IPS DF 6.9 (cell line): ENCODE measurements around the gene UNC93A.
A peak's percentile ranks its signal among the peaks of the same experiment; 100 is the strongest.
"Not testable (repeated sequence)": the region's sequence is repeated elsewhere in the genome, so short reads cannot be mapped to it uniquely, and the experiment has no call there.

Experiments
- DNase-seq: peaks from one replicate; pipeline ENCODE4 v3.0.0-alpha.2; 2013; ENCODE audit warnings: low read depth, low spot score
- H3K27ac ChIP-seq: one replicate; pipeline ENCODE4 v1.5.1; 2013; ENCODE audit warnings: low read length, control low read depth
- H3K27me3 ChIP-seq: 2 replicates; pipeline ENCODE4 v1.6.1; 2013; ENCODE audit warnings: mild to moderate bottlenecking, low read length; ENCODE audit not compliant: control insufficient read depth, insufficient read depth
- H3K36me3 ChIP-seq: 2 replicates; pipeline ENCODE4 v1.6.1; 2013; ENCODE audit warnings: low read length; ENCODE audit not compliant: control insufficient read depth, insufficient read depth
- H3K4me1 ChIP-seq: 2 replicates; pipeline ENCODE4 v1.6.1; 2013; ENCODE audit warnings: low read length; ENCODE audit not compliant: control insufficient read depth, insufficient read depth
- H3K4me3 ChIP-seq: 2 replicates; pipeline ENCODE4 v1.5.1; 2013; ENCODE audit warnings: mild to moderate bottlenecking, low read length
- H3K9me3 ChIP-seq: 2 replicates; pipeline ENCODE4 v1.6.1; 2013; ENCODE audit warnings: low read length, inconsistent platforms; ENCODE audit not compliant: control insufficient read depth, insufficient read depth
- WGBS: extraction: QIAGEN DNeasy Blood & Tissue Kit; methylation state at CpG from one replicate; pipeline ENCODE4 v1.1.7; 2013; ENCODE audit warnings: mixed read lengths, missing lambda C conversion rate; ENCODE audit not compliant: insufficient read length, insufficient coverage; 5-methylcytosine and 5-hydroxymethylcytosine counted together

Gene UNC93A

DNA sequence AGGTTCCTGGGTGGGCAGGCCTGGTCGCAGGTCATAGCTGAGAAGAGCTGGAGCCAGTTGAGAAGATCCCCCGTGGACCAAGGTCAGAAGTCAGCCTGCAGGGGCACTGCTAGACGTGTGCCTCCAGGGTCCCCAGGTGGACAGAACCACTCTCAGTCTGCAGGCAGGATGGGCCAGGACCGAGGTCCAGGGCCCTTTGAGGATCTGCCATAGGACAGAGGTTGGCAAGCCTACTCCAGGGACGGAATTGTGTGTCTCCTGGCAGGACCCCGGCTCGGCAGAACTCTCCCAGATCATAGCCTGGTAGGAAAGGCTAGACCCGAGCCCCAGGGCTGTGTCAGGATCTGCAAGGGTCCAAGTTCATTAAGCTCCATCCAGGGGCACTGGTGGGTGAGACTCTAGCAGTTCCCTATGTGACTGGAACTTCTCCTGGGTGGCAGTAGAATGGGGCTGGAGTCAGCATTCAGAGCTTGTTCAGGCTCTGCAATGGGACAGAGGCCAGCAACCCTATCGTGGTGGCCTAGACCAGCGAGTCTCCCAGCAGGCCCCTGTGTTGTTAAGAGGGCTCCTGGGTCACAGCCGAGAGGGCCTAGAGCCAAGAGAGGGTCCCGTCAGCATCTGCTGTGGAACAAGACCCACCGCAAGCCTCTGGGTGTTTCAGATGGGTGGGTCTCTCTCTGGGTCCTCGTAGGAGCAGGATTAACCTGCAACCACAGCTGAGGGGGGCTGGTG is 51.9 kb downstream of the UNC93A start:
- Histone ChIP-seq H3K36me3 (no peaks in the 10 kb centered on the region), H3K9me3 (no peaks in the 10 kb centered on the region), H3K4me1 (0 out of 2 replicates have a peak, but pooled peaks cover 1% of the 10 kb centered on the region), H3K27me3 (no peaks in the 10 kb centered on the region), H3K27ac (no peak overlapping the region), H3K4me3 (no peak overlapping the region)
- WGBS: no CpG with 5 or more reads among the region's 14 CpGs
- DNase-seq: no peak

DNA sequence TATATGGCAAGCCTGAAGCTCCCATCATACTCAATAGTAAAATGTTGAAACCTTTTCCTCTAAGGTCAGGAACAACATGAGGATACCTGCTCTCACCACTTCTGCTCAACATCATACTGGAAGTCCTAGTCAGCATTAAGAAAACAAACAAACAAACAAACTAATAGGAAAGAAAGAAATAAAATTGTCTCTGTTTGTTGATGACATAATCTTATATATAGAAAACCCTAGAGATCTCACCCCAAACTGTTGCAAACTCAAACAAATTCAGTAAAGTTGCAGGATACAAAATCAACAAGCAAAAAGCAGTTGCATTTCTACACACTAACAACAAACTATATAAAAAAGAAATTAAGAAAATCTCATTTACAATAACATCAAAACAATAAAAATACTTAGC is 54.2 kb downstream of the UNC93A start:
- no peak for DNase-seq
- H3K4me3 ChIP-seq: no peak overlapping the region
- H3K9me3 ChIP-seq: no peaks in the 10 kb centered on the region
- no peaks in the 10 kb centered on the region for H3K4me1 ChIP-seq
- H3K36me3 ChIP-seq: no peaks in the 10 kb centered on the region
- H3K27me3 ChIP-seq: peaks cover 3% of the 10 kb centered on the region; the same call in 1 of the 2 replicates
- no peak overlapping the region for H3K27ac ChIP-seq

DNA sequence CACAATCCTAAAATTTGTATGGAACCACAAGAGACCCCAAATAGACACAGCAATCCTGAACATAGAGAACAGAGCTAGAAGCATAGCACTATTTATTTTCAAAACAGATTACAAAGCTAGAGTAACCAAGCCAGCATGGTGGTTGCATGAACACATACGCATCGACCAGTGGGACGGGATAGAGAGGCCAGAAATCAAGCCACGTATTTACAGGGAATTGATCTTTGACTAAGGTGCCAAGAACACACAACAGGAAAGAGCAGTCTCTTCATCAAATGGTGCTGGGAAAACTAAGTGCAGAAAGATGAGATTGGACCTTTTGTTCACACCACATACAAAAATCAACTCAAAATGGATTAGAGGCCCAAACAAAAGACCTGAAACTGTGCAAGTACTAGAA is 54.8 kb downstream of the UNC93A start:
- no CpG with 5 or more reads among the region's 4 CpGs for WGBS

DNA sequence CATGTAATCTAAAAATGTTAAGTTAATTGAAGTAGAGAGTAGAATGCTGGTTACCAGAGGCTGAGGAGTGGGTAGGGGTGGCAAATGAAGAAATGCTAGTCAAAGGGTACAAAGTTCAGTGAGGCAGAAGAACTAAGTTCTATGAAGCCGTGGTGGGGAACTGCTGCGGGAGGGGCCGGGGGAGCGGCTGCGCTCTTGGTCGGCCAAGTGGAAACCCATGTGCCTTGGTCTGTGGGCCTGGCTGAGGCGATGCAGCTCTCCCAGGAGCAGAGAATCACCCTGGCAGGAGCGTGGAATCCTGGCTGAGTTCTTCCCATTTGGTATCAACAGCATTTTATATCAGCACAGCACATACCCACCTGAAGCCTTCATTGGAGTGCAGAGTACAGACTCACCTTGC is 56.1 kb downstream of the UNC93A start:
- no peaks in the 10 kb centered on the region for H3K36me3 ChIP-seq
- H3K9me3 ChIP-seq: no peaks in the 10 kb centered on the region
- no peak for DNase-seq
- no peak overlapping the region for H3K4me3 ChIP-seq
- no peaks in the 10 kb centered on the region for H3K4me1 ChIP-seq
- peaks cover 5% of the 10 kb centered on the region; the same call in 1 of the 2 replicates for H3K27me3 ChIP-seq
- WGBS: no CpG with 5 or more reads among the region's 8 CpGs
- no peak overlapping the region for H3K27ac ChIP-seq

More for the DNA sequence above, 54.8 kb downstream of the UNC93A start:
- H3K9me3 ChIP-seq: no peaks in the 10 kb centered on the region
- H3K4me3 ChIP-seq: no peak overlapping the region
- H3K36me3 ChIP-seq: no peaks in the 10 kb centered on the region
- H3K4me1 ChIP-seq: no peaks in the 10 kb centered on the region
- no peak overlapping the region for H3K27ac ChIP-seq
- H3K27me3 ChIP-seq: peaks cover 5% of the 10 kb centered on the region; the same call in 1 of the 2 replicates
- no peak for DNase-seq

DNA sequence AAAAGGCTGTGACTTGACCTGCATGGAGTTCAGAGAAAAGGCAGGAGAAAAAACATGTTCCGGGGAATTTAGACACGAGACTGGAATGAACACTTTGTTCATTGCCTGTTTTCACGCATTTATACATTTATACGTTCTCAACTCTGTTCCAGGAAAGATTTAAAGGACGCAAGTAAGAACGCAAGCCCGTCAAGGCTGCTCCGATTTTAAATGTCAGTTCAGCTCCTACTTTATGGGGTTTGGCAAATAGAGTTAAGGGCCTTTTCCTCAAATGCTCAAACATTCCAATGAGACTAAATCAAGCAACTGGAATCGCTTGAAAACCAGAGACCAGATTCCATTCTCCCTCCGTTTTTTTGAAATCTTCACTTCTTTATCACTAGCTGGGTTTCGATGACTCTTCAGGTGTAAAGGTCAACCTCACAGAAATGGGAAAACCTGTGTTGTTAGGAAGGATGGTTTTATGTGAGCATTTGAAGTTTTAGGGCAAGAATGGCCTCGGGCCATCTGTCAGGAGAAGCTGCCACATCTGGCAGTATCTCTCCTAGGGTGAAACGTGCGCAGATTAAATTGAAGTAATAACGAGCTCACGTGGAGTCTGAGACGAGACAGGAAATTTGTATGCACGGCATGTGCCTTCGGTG is 58.6 kb downstream of the UNC93A start:
- Histone ChIP-seq H3K9me3 (no peaks in the 10 kb centered on the region), H3K27me3 (peaks cover 5% of the 10 kb centered on the region; the same call in 1 of the 2 replicates), H3K36me3 (no peaks in the 10 kb centered on the region), H3K27ac (no peak overlapping the region), H3K4me1 (no peaks in the 10 kb centered on the region), H3K4me3 (no peak overlapping the region)
- no peak for DNase-seq
- no CpG with 5 or more reads among the region's 19 CpGs for whole genome bisulfite sequencing

DNA sequence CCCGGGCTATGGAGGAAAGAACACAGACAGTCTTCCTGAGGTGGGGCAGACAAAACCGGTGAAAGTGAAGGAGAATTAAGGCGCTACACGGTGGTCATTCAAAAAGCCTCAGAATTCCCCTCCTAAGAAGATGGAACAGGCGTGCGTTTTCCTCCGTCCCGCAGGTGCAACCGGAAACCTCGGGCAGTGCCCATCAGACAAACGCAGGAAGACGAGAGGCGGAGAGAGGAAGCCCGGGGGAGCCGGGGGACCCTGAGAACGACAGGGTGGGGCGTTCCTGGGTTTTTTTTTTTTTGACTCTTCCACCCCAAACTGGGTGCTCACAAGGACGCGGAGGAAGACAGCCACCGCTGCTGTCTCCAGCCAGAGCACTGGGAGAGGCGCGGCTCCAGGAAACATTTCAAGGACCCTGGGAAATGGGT is 59.2 kb downstream of the UNC93A start:
- Histone ChIP-seq H3K36me3 (no peaks in the 10 kb centered on the region), H3K4me3 (no peak overlapping the region), H3K9me3 (no peaks in the 10 kb centered on the region), H3K27me3 (peaks cover 5% of the 10 kb centered on the region; the same call in 1 of the 2 replicates), H3K27ac (no peak overlapping the region), H3K4me1 (no peaks in the 10 kb centered on the region)
- no CpG with 5 or more reads among the region's 22 CpGs for WGBS
- no peak for DNase-seq

DNA sequence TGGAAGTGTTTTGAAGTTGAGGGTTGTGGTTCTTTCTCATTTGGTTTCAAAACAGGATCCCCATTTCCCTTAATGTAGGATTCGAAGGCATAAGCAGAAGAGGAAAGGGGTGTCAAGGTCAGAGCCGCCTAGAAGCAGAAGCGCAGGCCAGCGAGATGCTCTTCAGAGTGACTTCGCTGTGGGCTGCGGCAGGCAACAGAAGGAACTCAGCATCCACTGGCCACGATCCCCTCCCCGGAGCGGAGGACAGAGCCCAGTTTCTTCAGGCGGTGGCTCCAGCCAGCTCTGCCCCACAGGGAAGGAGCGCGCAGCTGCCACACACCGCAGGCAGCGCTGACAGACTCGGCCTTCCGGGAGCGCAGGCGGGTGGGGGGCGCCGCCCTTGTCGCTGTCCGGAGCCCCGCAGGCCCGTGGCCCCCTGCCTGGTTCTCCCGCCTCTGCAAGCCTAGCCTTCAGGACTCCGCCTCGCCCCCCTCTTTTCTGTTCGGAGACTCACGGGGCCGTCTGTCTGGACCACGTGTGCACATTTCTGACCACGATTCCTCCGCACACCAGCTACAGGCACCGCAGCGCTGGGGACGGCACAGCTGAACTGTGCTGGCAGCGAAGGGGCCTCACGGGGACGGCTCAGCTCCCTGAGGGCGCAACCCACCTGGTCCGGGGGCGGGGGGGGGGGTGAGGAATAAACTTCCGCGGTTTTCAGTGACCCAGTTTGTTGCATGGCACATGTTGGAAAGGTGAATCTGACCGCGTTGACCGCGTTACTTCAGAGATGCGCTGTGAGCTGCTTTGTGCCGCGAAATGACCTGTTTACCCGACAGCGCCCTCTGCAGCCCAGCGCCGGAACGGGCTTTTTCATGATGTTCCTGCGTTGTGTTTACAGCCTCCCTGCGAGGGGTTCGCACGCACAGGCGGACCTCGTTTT is 59.9 kb downstream of the UNC93A start:
- Histone ChIP-seq H3K36me3 (no peaks in the 10 kb centered on the region), H3K9me3 (no peaks in the 10 kb centered on the region), H3K4me1 (no peaks in the 10 kb centered on the region), H3K4me3 (peak overlapping the region; percentile 21; the same call in 1 of the 2 replicates), H3K27ac (no peak overlapping the region), H3K27me3 (peaks cover 5% of the 10 kb centered on the region; the same call in 1 of the 2 replicates)
- WGBS: no CpG with 5 or more reads among the region's 62 CpGs
- DNase-seq: peak; percentile 81

DNA sequence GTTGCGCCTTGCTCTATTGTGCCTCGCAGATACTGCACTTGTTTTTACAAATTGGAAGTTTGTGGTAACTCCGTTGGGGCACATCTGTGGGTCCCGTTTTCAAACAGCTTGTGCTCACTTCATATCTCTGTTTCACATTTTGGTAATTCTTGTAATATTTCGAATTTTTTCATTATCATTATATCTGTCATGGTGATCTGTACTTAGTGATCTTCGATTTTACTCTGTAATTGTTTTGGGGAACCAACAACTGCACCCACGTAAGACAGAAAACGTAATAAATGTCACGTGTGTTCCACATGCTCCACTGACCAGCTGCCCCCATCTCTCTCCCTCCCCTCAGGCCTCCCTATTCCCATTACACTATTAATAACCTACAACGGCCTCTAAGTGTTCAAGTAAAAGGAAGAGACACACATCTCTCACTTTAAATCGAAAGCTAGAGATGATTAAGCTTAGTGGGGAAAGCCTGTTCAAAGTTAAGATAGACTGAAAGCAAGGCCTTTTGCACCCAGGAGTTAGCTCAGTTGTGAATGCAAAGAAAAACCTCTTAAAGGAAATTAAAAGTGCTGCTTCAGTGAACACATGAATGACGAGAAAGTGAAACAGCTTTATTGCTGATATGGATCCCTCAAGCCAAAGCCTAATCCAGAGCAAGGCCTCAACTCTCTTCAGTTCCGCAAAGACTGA is 60.7 kb downstream of the UNC93A start:
- Histone ChIP-seq H3K4me1 (no peaks in the 10 kb centered on the region), H3K9me3 (no peaks in the 10 kb centered on the region), H3K36me3 (no peaks in the 10 kb centered on the region), H3K27me3 (peaks cover 5% of the 10 kb centered on the region; the same call in 1 of the 2 replicates), H3K27ac (no peak overlapping the region), H3K4me3 (no peak overlapping the region)
- WGBS: no CpG with 5 or more reads among the region's 13 CpGs
- no peak for DNase-seq

DNA sequence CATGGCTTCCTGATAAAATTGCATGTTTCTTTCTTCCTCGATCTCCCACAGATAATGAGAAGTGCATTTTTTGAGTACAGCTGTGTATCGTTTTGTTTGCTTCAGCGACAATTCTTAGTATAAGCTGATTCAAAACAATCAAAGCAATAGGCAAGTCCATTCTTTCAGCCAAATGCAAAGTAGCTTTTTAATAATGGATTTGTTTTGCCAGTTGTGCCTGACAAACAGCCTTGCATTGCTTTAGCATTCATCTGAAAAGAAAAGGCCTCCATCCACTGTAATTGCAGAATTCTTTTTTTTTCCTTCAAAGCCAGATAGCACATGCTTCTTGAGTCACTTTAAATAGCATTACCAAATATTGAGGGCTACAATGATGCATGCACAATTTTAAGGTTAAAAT is 65.8 kb downstream of the UNC93A start:
- H3K4me3 ChIP-seq: no peak overlapping the region
- H3K27me3 ChIP-seq: no peaks in the 10 kb centered on the region
- DNase-seq: no peak
- no peaks in the 10 kb centered on the region for H3K4me1 ChIP-seq
- no peaks in the 10 kb centered on the region for H3K36me3 ChIP-seq
- H3K27ac ChIP-seq: no peak overlapping the region
- no CpG with 5 or more reads among the region's 3 CpGs for WGBS
- no peaks in the 10 kb centered on the region for H3K9me3 ChIP-seq

DNA sequence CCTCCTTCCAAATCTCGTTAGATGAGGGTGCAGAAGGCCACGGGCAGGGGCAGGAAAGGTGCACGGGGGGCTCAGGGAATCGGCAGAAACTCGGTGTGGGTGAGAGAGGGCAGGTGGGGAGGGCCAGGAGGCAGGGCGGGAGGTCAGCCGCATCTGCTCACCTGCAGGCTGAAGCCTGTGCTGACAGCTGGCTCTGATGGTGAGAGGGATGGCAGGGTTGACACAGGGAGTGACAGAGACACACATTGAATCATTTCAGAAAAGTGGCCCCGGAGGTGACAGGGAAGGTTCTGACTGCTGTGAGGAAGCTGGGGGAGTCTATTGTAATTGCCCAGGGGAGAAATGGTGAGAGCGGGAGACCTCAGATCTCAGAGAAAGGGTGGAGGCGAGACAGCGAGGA is 67.3 kb downstream of the UNC93A start:
- H3K9me3 ChIP-seq, H3K4me1 ChIP-seq, DNase-seq, H3K27me3 ChIP-seq, H3K36me3 ChIP-seq, H3K27ac ChIP-seq, H3K4me3 ChIP-seq: not testable (repeated sequence)
- WGBS: no CpG with 5 or more reads among the region's 11 CpGs
